ENCODE results near the gene BABAM2. TPM values are rescaled to one million over a fixed set of nuclear protein-coding genes. Genes with fewer than 3 reads are reported as not detected.

BABAM2 gene
- total RNA-seq, 1 donor from 2014 or later, result 58.9 TPM

GRCh38 chr2:28364610-28365009, 474.1 kb downstream of the BABAM2 start:
- TF ChIP-seq, protein P1, sequence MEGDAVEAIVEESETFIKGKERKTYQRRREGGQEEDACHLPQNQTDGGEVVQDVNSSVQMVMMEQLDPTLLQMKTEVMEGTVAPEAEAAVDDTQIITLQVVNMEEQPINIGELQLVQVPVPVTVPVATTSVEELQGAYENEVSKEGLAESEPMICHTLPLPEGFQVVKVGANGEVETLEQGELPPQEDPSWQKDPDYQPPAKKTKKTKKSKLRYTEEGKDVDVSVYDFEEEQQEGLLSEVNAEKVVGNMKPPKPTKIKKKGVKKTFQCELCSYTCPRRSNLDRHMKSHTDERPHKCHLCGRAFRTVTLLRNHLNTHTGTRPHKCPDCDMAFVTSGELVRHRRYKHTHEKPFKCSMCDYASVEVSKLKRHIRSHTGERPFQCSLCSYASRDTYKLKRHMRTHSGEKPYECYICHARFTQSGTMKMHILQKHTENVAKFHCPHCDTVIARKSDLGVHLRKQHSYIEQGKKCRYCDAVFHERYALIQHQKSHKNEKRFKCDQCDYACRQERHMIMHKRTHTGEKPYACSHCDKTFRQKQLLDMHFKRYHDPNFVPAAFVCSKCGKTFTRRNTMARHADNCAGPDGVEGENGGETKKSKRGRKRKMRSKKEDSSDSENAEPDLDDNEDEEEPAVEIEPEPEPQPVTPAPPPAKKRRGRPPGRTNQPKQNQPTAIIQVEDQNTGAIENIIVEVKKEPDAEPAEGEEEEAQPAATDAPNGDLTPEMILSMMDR (IDR thresholded peaks at IDR 0.05; ENCODE audit: borderline replicate concordance), result no peak
- no peaks in the 10 kb centered on the region for H3K27me3 ChIP-seq (ENCODE audit: low read depth)
- no peak overlapping the region for H3K27ac ChIP-seq (replicated peaks)
- DNase-seq, result no peak
- H3K4me1 ChIP-seq, result peaks cover 25% of the 10 kb centered on the region
- no peak overlapping the region for H3K4me3 ChIP-seq
- H3K36me3 ChIP-seq, result no peaks in the 10 kb centered on the region
- H3K9me3 ChIP-seq (replicated peaks), result no peaks in the 10 kb centered on the region
- intact Hi-C loops (cut with micrococcal nuclease), result no loop called here

GRCh38 chr2:28365158-28365557, 474.6 kb downstream of the BABAM2 start:
- H3K4me3 ChIP-seq, result no peak overlapping the region
- no peaks in the 10 kb centered on the region for H3K36me3 ChIP-seq
- no peaks in the 10 kb centered on the region for H3K27me3 ChIP-seq (ENCODE audit: low read depth)
- DNase-seq, result no peak
- no peak overlapping the region for H3K27ac ChIP-seq (replicated peaks)
- TF ChIP-seq, protein P1 (IDR thresholded peaks at IDR 0.05; ENCODE audit: borderline replicate concordance), result no peak
- intact Hi-C loops (cut with micrococcal nuclease), result no loop called here
- peaks cover 25% of the 10 kb centered on the region for H3K4me1 ChIP-seq
- H3K9me3 ChIP-seq (replicated peaks), result no peaks in the 10 kb centered on the region

DNA sequence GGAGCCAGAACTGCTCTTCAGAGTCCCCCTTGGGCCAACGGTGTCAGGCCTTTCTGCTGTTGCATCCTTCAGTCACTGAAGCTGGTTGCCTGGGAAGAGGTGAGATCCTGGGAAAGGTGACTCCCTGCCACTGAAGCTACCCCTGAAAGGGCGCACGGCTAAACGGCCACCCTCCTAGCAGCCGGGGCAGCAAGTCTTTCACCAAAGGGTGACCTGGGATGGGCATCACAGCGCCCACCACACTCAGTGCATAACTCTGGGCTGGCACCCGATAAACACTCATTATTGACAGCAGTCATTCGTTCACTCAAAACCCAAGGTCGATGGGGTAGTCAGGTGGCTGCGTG, 475.6 kb downstream of the BABAM2 start:
- Histone ChIP-seq H3K27me3 (ENCODE audit: low read depth) (no peaks in the 10 kb centered on the region), H3K4me3 (no peak overlapping the region), H3K27ac (replicated peaks) (no peak overlapping the region), H3K4me1 (peaks cover 25% of the 10 kb centered on the region), H3K9me3 (replicated peaks) (no peaks in the 10 kb centered on the region), H3K36me3 (no peaks in the 10 kb centered on the region)
- DNase-seq, result no peak
- intact Hi-C loops (cut with micrococcal nuclease), result no loop called here
- TF ChIP-seq, protein P1 (IDR thresholded peaks at IDR 0.05; ENCODE audit: borderline replicate concordance), result no peak

- intact Hi-C loops (cut with micrococcal nuclease), result no loop called here
- Histone ChIP-seq H3K4me1 (peaks cover 25% of the 10 kb centered on the region), H3K36me3 (no peaks in the 10 kb centered on the region), H3K27me3 (ENCODE audit: low read depth) (no peaks in the 10 kb centered on the region), H3K4me3 (no peak overlapping the region), H3K9me3 (replicated peaks) (no peaks in the 10 kb centered on the region), H3K27ac (replicated peaks) (no peak overlapping the region)
- TF ChIP-seq, protein P1 (IDR thresholded peaks at IDR 0.05; ENCODE audit: borderline replicate concordance), result no peak
- DNase-seq, result no peak
These were observed 476.2 kb downstream of the BABAM2 start for GRCh38 chr2:28366496-28367282.

GRCh38 chr2:28367667-28368356, 477.3 kb downstream of the BABAM2 start:
- Histone ChIP-seq H3K27ac (replicated peaks) (no peak overlapping the region), H3K4me1 (peaks cover 25% of the 10 kb centered on the region), H3K27me3 (ENCODE audit: low read depth) (no peaks in the 10 kb centered on the region), H3K9me3 (replicated peaks) (no peaks in the 10 kb centered on the region), H3K36me3 (no peaks in the 10 kb centered on the region), H3K4me3 (no peak overlapping the region)
- intact Hi-C loops (cut with micrococcal nuclease), result no loop called here
- TF ChIP-seq, protein P1 (IDR thresholded peaks at IDR 0.05; ENCODE audit: borderline replicate concordance), result no peak
- DNase-seq, result no peak

All from left ventricle myocardium inferior (tissue), 1 donor.